NCI-H524 (cell line): ENCODE data around the gene CYB5R4.

Experiments
- DNase-seq, 2 experiments: peaks; one replicate each; lab custom pipeline; 2025; lab: John Stamatoyannopoulos, UW

Gene CYB5R4, protein sequence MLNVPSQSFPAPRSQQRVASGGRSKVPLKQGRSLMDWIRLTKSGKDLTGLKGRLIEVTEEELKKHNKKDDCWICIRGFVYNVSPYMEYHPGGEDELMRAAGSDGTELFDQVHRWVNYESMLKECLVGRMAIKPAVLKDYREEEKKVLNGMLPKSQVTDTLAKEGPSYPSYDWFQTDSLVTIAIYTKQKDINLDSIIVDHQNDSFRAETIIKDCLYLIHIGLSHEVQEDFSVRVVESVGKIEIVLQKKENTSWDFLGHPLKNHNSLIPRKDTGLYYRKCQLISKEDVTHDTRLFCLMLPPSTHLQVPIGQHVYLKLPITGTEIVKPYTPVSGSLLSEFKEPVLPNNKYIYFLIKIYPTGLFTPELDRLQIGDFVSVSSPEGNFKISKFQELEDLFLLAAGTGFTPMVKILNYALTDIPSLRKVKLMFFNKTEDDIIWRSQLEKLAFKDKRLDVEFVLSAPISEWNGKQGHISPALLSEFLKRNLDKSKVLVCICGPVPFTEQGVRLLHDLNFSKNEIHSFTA

DNA sequence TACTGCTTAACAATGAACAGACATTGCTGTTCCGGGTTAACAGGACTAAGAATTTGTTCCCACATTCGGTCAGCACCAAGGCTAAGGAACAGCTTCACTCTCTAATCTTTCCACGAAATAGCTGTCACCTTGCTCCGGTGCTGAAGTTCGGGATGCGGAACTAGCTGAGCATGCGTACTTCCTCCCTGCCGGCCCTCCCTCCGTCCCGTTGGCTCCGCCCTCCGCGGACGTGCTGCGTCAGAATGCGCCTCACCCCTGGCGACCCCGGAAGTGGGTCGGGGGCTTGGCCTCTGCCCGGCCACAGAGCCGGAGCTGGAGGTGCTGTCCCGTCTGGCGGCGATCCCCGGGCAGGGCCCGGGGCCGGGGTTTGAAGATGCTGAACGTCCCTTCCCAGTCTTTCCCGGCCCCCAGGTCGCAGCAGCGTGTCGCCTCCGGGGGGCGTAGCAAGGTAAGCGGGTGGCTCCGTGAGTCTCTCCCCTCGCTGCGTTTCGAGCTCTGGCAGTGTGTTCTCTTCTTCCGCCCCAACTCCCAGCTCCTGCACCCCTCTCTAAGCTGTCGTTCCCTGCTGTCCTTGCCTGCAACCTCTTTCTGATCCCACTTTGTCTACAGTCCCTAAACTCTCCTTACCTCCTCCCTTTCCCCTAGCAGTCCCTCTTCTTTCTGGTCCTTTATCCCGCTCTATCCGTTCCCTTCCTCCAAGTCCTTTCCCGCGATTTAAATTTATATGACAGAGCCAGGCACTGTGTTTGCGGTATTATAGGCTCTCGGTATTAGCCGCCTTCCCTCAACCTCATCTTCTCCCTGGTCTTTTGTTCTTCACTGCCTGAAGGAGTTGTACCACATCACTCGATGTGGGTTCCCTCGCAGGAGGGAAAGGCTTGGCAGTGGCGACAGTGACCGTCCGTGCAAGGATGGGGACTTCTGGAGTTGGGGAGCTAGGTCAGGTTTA, at the start of gene CYB5R4:
Gene CYB5R4, plus strand, starts transcription at position 280 of the 949 bp plus-strand sequence. Its CDS starts 94 bp downstream, at position 374.
- DNase-seq: peak; percentile 79 to 89

DNA sequence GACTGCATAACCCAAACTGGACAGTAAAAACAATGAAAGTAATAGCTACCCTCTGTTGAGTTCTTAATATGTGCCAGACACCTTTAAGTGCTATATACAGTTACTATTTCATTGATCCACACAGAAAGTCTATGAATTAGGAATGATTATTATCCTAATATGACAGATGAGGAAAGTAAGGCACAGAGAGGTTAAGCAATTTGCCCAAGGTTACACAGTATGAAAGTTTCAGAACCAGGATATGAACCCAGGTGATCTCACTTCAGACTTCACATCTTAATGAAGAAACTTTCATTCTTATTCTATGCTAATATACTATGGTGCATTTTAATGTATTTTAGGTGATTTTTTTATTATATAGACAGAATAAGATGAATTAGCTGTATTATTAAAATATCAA, 46.9 kb upstream of the CYB5R4 start:
- DNase-seq: no peak

DNA sequence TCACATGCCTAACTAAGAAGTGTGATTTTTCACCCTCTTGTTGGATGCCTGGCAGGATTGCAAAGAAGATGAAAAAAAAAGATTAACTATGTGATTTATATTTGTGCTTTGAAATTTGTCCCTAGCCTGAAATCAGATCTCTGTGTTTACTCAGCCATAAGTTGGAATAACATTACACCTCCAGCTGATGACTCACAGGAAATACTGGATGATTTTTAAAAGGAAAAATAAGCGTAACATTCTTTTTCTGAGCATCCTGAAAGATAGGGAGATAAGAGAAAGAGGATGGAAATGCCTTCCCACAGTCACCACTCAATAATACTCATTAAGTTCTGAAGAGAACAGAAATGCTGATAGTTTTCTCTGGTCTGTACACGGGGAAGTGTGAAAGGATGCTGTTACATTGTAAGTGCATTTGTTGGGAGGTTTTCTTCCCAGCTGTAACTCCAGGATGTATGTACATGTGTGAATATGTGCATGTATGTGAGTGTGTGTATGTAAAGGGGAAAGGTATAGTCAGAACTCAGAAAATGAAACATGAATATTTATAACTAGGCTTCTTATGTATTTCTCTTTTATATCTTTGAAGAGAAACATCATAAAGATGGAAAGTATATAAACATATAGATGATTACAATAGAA, 43.7 kb upstream of the CYB5R4 start:
- DNase-seq: no peak

DNA sequence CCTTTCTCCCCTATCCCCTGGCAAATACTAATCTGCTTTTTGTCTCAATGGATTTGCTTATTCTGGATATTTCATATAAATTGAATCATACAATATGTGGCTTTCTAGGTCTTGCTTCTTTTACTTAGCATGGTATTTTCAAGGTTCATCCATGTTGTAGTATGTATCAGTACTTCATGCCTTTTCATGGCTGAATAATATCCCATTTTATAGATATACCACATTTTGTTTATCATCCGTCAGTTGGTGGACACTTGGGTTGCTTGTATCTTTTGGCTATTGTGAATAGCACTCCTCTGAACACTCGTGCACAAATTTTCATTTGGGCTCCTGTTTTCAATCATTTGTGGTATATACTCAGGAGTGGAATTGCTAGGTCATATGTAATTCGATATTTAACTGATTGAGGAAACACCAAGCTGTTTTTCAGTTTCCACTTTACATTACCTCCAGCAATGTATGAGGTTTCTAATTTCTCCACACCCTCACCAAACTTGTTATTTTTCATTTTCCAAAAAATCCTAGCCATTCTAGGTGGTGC, 36.8 kb upstream of the CYB5R4 start:
- no peak for DNase-seq

DNA sequence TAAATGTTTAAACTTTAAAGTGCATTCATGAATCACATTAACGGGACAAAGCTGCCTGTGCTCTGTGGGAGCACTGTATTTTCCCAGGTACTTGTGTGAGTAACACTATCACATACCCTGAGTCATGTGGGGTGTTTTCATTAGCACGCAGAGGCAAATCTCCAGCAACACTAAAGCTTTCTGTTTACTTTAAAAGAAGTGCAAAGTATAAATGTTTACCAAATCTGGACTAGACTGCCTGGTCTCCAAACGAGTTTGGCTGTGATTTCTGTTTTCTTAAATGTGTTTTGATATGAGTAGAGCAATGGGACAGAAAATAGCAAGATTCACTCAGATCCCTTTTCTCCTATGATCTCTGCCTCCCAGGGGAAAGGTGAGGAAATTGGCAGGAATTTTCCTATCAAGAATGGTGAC, 35.1 kb upstream of the CYB5R4 start:
- no peak for DNase-seq

DNA sequence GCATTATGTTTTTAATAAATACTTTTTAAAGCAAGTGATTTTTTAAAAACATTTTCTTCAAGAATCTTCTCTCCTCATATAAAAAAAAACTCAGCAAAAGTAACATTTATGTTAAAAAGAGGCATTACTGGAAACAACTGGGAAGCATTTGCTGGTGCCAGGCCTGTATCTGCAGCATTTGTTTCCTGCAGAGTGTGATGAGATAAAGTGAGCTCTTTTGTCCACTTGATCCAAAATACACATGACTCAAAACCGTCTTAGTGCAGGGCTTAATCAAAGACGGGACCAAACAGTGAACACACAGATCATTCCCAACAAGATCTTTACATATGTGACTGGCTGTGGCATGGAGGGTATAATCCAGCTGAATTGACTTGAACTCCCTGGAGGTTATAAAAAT, 34.7 kb upstream of the CYB5R4 start:
- DNase-seq: no peak

DNA sequence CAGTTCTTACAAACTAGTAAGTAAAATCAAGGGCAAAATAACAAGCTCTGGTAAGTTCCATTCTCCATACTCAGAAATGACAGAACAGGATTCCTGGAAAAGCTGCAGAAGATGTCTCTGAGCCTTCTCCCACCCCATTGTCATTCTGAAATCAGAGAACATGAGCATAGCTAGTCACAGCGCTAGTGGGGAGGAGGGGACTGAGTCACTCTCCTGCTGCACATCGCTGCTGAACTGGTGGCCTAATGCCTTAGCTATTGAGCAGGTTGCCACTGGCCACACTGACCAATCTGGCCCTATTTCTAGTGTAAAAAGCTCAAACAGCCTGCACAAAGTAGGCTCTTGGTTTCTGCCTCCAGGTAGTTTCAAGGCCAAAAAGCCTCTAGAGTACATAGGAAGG, 32.4 kb upstream of the CYB5R4 start:
- no peak for DNase-seq

DNA sequence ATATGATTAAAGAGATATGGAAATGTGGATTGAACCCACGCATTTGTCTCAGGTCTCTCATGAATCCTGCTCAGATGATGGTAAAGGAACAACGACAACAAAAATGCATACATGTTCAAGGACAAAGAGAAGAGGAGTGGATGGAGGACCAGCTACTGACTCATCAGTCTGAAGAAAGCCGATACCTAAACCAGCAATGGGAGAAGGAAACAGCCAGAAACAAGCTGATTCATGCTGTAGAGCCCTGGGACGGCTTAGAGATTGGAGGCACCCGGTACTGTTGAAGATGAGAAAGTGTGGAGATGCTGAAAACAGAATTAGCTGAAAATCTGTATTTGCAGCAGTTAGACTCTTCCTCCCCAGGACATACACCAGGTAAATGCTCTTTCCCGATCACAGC, 20.8 kb upstream of the CYB5R4 start:
- no peak for DNase-seq

DNA sequence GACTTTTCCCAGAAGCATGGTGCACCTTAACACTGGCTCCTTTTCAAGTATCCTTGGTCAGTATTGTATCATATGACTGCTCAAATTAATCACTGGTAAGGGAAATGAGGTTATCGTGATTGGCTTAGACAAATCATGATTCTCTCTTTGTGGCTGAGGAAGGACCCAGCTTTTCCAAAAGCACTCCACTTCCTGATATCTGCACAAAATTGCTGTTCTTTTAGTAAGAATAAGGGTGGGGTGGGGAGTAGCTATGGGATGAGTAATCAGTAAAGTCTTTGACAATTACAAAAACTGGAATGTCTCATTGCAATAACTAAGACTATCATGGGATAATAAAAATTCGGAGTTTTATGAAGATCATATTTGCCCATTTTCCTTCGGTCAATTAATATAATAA, 15.3 kb upstream of the CYB5R4 start:
- DNase-seq: no peak

DNA sequence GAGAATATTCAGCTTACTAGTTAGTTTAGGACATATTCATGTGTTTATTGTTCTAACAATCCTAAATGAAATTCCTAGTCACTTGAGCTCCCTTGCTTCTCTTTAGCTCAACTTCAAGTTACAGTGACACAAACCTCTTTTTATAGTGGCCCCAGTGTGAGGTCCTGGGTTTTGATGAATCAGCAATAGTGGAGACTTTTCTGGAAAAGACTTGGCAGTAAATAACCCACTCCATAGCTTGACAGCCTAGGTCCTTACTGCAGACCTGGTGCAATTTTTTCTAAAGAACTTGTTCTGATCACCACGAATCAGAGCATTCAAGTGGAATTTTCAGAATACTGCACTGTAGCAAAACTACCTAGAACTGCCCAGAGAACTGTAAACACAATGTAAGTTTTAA, 13.2 kb upstream of the CYB5R4 start:
- DNase-seq: no peak

DNA sequence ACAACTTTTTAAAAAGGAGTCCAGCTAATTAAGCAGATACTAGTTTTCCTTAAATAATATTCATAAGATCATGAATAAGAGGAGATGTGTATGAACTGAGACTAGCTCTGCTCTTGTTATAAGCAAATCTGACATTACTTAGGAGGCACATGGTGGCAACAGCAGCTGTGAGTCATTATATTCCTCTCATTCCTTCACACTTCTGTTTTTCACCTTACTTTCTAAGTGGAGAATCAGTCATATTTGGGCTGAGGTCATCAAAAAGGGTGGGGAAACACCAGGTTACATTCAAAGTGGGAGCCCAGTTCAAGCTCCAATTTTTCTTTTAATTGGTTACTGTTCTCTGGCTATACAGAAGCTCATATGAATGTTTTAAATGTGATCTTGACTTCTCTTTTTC, 12.3 kb upstream of the CYB5R4 start:
- no peak for DNase-seq

DNA sequence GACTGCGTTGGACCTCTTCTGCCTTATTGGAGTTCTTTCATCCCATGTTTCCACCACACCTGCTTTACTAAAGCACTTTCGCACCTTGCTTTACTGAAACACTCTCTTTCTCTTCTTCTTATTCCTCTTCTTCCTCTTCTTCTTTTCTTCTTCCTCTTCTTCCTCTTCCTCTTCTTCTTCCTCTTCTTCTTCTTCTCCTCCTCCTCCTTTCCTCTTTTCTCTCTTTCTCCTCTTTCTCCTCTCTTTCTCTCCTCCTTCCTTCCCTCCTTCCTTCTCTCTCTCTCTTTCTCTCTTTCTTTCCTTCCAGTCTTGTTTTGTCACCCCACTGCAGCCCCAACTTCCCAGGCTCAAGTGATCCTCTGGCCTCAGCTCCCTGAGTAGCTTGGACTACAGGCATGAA, 10.4 kb upstream of the CYB5R4 start:
- no peak for DNase-seq

DNA sequence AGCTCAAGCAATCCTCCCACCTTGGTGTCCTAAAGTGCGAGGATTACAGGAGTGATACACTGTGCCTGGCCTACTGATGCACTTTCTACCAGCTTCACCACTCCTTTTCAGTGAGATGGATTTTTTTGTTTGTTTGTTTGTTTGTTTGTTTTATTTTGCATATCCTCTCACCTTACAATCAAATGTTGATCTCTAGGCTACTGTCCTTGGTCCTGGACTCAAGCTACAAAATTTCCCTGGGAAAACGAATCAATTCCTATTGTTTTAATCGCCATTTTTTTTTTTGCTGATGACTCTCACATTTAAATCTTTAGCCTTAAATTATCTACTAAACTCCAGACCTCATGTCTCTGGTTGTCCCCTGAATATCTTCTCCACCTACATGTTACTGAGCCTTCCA, 9.9 kb upstream of the CYB5R4 start:
- no peak for DNase-seq

DNA sequence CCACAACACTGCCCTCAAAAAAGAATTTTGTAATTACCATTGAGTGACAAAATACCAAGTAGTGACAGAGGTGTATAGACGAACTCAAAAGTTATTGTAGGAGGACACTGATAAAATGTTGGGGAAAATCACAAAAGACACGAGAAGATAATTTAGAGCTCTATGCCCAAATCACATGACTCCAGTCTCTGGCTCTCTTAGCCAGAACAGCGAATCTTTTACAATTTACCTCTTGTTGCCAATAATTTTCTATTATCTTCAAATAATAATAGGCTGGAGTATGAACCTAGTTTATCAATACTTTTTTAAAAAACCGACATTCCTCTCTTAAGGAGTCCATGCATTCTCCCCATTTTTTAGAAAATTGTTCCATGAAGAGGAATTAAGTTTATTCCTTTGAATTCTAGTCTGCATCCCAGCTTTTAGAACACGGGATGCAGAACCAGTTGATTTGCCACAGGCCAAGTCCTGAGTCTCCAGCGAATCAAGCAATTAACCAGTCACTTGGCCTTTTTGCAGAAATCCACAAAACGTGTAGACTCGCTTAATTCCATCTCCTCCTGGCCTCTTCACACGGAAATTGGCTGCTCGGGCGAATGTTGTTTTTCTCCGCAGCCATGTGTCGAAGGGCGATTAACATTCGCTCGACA, 6.8 kb upstream of the CYB5R4 start:
- peak in 1 of 2 experiments; percentile 21 for DNase-seq

DNA sequence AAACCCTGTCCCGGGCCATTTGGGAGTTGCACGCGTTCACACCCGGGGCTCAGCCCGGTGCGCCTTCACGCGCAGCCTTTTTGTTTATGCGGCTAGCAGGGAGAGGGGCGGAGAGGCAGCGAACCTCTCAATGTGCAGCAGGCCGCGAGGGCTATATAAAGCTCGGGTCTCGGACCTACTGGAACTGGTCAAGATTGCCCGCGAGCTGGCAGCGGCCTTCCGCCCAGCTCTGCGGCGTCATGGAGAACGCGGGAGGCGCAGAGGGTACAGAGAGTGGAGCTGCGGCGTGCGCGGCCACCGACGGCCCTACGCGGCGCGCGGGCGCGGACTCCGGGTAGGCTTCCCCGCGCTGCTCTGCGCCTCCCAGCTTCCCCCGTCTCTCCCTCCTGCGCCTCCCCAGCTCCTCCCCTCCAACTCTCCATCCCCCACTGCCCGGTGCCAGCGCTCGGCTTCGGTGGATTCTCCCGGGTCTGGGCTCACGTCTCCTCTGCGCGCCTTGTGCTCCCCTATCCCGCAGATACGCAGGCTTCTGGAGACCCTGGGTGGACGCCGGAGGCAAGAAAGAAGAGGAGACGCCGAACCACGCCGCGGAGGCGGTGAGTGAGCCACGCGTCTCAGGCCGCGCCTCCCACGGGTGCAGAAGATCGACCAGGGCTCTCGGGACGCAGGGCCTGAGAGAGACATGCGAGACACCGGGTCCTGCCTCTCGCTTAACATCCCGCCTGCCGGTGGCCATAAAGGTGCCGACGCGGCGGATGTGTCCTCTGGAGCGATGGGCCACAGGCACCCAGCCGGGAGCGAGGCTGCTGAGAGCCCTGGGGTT, 6.1 kb upstream of the CYB5R4 start, which contains the start of gene RIPPLY2:
Gene RIPPLY2, plus strand, starts transcription at position 183 of the 823 bp plus-strand sequence. Its CDS starts 57 bp downstream, at position 240.
- DNase-seq: peak; percentile 49 to 71

DNA sequence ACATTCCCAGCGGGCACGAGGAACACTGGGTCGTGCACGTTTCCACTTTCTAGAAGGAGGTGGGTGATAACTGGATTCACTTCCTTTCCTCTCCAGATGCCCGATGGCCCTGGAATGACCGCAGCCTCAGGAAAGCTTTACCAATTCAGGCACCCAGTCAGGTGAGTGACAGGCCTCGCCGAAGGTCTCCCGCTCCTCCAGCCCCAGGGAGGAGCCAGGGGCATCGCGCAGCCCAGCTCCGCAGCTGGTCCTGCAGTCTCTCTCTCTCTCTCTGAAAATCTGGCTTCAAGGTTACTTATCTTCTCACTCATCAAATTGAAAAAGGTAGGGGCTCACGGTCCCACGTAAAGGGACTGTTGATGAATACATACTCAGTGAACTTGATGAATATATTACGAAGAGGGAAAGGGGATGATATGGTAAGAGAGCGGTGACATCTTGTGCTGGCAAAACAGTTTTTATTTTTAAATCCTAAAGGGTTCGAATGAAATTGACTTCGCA, 5.4 kb upstream of the CYB5R4 start:
- DNase-seq: peak; percentile 28 to 64

DNA sequence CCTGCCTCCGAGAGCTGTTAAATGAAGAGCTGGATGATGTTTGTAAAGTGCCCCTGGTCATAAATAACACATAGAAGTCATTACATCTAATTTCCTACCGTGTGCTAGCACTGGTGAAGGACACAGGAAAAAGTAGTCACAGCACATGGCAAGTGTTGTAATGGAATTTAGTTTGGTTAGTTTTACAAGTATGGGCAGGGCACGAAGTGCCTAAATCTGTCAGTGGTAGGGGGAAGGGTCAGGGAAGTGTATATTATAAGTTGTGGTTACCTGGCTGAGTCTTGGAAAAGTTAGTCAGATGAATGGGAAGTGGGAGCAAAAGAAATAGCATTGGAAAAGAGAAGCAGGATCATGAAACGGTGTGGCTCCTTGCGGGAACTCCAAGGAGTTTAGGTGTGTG, 4.7 kb upstream of the CYB5R4 start:
- no peak for DNase-seq

DNA sequence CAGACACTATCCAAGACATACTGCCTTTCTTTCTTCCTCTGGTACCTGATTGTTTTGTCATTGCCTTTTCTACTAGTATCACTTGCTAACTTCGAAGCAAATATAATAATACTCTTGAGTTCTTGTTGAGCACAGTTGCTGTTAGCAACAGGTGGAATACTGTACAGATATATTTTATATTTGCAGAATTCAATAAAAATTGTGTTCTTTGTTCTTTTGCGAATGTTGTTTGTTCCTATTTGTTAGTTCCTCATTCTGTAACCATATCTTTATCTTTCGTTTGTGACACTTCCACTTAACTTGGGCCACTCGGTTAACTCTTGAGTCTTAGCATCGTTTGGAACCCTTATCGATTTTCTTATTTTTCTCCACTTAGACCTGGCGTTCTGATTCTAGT, 868 bp downstream of the CYB5R4 start:
- no peak for DNase-seq

DNA sequence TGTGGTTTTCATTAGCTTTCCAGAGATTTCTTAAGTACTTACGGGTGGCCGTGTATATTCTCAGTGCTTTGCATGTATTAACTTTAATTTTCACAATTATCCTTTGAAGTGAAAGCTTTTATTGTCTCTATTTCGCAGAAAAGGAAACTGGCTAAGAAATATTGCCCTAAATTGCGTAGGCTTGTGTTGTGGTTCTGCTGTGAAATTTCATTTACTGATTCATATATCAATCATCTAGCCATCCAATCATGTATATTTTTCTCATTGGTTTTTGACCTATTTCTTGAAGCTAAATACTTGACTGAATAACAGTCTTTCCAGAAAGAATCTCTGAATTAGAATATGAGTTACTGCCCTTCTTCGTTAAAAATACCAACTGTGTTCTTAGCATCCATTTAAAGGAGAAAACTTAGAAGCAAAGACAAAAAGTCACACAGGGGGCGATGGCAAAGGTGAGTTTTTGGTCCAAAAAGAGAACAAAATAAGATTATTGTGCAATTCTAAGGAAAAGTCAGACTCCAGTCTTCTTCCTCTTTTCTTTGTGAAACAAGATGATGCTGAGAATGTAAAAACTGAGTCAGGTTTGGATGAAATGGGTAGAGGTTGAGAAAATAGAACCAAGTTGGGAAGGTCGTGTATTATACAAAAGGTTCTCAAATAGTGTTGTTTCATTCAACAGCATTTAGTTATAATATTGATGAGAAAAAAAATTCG, 1.4 kb downstream of the CYB5R4 start:
- DNase-seq: no peak
